GM18870 (cell line): ENCODE results near the gene ZNF519.
"Not testable (repeated sequence)": the region's sequence is repeated elsewhere in the genome, so short reads cannot be mapped to it uniquely, and the experiment has no call there.

Experiments used
- ATAC-seq: cut with Tn5 transposase; IDR thresholded peaks from one replicate; pipeline ENCODE4 v1.9.1; 2021; ENCODE audit warnings: moderate library complexity; ENCODE audit not compliant: unreplicated experiment

Gene ZNF519

GRCh38 chr18:14132271-14132700, at the start of gene ZNF519:
Gene ZNF519, minus strand, starts transcription at chr18:14132435. Its CDS starts 158 bp downstream, at chr18:14132277.
- peak; percentile 100 for ATAC-seq

GRCh38 chr18:14179306-14179705, 47.1 kb upstream of the ZNF519 start:
- ATAC-seq: no peak

DNA sequence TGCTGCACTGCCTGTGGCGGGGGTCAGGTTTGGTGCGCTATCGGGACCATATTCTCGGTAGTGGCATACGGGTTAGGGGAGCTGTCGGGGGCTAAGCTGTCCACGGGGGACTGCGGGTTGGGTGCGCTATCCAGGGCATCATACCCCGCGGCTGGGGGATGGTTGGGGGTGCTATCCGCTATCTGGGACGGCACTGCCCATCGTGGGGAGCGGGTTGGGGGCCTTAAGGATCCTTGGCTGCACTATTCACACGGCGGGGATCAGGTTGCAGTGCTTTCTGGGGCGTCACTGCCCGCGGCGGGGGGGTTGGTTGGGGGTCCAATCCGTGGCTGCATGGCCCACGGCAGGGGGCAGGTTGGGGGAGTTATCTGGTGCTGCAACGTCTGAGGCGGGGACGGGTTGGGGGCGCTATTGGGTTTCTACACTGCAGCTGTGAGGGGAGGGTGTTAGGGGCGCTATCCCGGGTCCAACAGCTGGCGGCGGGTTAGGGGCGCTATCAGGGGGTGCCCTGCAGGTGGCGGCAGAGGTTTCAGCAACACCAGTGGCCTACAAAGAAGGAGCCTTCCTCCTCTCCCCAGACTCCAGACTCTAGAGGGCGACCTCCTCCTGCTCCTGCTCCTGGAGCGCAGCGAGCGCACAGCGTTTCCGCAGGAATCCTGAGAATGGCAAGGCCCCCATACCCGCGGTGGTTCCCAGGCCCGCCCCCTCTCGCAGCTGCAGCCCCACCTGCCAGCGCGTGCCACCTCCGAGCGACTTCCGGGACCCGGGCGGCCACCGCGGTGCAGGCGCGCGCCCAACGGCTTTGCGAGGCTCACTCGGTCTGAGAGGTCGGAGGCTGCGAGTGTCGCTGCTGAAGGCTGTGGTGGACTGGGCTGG, 46.3 kb upstream of the ZNF519 start:
- peak; percentile 97 for ATAC-seq

- not testable (repeated sequence) for ATAC-seq
Observed at GRCh38 chr18:14177540-14178320, 45.5 kb upstream of the ZNF519 start.

- ATAC-seq: not testable (repeated sequence)
Observed at GRCh38 chr18:14175404-14175803, 43.2 kb upstream of the ZNF519 start.

DNA sequence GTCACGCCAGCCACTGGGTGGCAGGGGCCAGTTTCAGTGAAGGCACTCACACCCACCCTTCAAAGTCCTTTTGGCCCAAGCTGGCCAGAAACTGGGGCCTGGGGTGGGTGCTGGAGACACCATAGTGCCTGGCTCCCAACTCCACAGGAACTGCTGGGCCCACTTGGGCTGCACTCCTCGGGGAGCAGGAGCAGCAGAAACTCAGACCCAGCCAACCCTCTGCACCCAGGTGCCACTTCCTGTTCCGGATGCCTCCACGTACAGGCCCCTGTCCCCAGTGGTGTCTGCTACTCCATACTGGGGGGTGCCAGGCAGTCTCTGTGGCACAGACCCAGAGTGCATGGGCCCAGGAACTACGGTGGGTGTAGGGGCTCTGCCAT, 42.5 kb upstream of the ZNF519 start:
- no peak for ATAC-seq

DNA sequence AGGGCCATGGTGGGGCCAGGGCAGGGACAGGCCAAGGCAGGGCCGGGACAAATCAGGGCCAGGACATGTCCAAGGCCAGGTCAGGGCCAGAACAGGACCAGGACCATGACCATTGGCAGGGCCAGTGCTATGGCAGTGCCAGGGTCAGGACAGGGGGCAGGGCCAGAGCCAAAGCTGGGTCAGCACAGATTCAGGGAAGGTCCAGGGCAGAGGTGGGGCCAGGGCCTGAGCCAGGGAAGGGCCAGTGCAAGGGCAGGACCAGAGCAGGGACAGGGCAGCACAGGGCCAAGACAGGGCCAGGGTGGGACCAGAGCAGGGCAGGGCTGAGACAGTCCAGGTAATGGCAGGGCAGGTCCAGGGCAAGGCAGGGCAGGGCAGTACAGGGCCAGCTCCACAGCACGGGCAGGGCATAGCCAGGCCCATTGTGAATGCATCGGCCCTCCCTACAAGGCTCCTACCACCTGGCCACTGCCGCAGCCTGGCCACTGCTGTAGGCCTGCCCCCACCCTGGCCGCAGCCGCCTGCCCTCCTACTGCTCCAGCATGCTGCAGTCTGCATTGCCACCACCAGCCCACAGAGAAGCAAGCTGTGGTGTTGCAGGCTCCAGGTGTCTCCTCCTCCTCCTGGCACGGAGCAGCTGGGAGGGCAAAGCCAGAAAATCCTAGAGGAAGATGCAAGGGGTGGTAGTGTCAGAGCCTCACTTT, 41.9 kb upstream of the ZNF519 start:
- ATAC-seq: not testable (repeated sequence)

DNA sequence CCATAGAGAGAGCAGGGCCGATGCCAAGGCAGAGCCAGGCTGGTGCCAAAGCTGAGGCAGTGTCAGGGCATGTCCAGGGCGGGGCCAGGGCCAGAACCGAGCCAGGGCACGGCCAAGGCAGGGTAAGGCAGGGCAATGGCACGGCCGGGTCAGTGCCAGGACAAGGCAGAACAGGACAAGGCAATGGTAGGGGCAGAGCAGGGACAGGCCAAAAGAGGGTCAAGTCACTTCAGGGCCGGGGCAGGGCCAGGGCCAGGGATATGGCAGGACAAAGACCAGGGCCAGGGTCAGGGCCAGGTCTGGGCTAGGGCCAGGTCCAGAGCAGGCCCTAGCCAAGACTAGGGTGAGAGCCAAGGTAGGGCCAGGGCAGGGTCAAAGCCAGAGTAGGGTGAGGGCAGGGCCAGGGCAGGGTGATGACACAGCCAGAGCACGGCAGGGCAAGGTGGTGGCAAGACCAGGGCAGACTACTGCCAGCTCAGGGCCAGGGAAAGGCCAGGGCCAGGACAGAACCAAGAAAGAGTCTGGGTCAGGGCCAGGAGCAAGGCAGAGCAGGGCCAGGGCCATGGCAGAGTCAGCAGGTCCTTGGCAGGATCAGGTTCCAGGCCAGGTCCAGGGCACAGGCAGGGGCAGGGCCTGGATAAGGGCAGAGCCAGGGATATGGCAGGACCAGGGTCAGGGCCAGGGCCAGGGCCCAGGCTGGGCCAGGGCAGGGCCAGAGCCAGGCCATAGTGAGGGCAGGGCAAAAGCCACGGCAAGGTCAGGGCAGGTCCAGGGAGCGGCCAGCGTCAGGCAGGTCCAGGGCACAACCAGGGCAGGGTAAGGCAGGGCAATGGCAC, 41.1 kb upstream of the ZNF519 start:
- ATAC-seq: not testable (repeated sequence)

DNA sequence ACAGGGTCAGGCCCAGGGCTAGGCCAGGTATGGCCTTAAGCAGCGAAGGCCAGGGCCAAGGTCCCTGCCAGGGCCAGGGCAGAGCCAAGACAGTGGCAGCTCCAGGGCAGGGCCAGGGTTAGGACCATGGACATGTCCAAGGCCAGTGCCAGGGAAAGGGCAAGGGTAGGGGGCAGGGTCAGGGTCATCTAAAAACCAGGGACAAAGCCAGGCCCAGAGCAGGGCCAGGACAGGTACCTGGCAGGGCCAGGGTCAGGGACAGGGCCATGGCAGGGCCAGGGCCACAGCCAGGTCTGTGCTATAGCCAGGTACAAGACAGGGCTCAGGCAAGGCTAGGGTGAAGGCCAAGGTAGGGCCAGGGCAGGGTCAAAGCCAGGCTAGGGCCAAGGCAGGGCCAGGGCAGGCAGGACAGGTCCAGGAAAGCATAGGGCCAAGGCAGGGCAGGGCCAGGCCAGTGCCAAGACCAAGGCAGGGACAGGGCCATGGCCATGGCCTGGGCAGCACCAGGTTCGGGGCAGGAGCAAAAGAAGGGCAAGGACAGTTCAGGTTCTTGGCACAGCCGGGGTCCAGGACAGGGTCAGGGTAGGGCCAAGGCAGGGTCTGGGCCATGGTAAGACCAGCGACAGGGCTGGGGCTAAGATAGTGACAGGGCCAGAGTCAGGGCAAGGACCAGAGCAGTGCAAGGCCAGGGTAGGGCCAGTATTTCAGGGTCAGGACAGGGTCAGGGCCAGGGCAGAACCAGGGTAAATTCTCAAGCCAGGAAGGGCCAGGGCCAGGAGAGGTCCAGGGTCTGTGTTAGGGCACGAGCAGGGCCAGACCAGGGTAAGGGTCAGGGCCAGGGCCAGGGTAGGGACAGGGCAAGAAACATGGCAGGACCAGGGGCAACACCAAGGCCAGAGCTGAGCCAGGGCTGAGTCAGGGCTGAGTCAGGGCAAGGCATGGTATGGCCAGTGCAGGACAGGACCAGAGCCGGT, 40.2 kb upstream of the ZNF519 start:
- ATAC-seq: not testable (repeated sequence)

- ATAC-seq: not testable (repeated sequence)
Observed at GRCh38 chr18:14171301-14172141, 39.3 kb upstream of the ZNF519 start.

DNA sequence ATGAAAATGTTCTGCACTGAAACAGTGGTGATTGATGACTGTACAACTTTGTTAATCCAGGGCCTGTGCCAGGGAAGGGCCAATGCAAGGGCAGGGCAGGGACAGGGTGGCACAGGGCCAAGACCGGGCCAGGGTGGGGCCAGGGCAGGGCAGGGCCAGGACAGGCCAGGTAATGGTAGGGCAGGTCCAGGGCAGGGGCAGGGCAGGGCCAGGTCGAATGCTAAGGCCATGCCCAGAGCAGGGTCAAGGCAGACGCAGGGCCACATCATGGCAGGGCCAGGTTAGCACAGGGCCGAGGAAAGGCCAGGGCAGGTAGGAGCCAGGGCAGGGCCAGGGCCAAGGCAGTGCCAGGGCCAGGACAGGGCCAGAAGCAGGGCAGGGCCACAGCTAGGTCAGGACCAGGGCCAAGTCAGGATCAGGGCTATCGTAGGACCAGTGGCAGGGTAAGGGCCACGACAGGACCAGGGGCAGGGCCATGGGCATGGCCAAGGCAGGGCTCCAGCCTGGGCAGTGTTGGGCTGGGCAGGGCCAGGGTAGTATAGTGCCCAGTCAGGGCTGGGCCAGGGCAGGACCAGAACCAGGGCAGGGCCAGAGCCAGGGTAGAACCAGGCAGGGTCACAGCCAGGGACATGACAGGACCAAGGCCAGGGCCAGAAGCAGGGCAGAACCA, 38.3 kb upstream of the ZNF519 start:
- ATAC-seq: not testable (repeated sequence)

DNA sequence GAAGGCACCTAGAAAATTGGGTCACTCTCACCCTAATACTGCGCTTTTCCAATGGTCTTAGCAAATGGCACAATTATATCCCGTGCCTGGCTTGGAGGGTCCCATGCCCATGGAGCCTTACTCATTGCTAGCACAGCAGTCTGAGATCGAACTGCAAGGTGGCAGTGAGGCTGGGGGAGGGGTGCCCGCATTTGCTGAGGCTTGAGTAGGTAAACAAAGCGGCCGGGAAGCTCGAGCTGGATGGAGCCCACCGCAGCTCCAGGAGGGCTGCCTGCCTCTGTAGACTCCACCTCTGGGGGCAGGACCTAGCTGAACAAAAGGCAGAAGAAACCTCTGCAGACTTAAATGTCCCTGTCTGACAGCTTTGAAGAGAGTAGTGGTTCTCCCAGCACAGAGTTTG, 30.7 kb upstream of the ZNF519 start:
- ATAC-seq: not testable (repeated sequence)

DNA sequence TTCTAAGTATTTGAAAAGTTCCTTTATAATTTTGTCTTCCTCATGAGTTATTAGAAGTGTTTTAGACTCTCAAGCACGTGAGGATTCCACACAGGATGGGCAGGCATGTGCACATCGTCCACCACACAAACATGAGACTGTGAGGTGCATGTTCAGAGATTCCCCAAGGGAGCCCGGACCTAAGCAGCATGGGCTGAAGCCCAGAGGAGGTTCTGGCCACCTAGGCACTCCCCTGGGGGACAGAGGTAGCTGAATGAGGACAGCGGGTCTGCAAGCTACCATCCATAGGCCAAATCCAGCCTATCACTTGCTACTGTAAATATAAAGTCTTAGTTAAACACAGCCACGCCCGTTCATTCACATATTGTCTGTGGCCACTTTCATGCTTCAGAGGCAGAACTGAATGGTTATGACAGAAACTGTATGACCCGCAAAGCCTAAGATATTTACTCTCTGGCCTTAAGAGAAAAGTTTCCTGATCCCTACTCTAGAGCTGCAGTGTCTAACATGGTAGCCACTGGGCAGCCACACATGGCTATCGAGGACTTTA, 19.4 kb upstream of the ZNF519 start:
- ATAC-seq: not testable (repeated sequence)

DNA sequence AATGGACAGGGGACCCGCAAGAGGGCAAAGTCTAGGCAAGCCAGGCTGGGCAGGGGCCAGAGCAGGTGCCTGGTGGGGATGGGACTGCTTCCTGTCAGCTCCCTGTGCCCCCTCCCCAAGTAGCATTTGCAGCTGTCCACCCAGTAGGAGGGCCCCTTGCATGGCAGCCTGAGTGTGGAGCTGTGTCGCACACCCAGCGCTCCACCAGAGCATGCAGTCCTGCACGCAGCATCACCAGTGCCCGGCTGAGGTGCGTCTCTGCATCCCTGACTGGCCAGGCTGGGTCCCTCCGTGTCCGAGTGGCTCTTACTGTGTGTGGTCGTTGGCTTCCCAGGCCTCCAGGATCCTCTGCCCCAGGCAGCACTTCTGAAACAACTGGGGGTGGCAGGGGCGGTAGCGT, 18.5 kb upstream of the ZNF519 start:
- not testable (repeated sequence) for ATAC-seq

DNA sequence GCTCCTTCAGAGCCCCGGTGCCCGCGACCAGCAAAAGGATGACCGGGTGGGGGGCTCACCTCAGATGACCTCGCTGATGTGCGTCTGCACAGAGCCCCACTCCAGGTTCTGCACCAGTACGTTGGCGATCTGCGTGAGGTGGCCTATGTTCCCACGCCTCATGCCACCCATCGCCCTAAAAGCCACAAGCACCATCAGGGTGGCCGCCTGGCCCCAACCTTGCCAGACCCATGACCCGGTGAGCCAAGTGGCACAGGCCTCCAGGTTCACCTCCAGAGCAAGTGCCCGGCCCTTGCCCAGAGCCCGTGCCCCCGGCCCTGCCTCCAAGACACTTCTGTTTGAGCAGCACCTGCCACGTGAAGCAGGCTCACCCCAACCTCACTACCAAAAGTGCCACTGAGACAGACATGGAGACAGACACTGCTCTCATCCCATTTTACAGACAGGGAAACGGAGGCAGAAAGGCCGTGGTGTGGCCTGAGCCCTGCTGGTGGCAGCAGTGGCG, 17.7 kb upstream of the ZNF519 start:
- ATAC-seq: not testable (repeated sequence)

DNA sequence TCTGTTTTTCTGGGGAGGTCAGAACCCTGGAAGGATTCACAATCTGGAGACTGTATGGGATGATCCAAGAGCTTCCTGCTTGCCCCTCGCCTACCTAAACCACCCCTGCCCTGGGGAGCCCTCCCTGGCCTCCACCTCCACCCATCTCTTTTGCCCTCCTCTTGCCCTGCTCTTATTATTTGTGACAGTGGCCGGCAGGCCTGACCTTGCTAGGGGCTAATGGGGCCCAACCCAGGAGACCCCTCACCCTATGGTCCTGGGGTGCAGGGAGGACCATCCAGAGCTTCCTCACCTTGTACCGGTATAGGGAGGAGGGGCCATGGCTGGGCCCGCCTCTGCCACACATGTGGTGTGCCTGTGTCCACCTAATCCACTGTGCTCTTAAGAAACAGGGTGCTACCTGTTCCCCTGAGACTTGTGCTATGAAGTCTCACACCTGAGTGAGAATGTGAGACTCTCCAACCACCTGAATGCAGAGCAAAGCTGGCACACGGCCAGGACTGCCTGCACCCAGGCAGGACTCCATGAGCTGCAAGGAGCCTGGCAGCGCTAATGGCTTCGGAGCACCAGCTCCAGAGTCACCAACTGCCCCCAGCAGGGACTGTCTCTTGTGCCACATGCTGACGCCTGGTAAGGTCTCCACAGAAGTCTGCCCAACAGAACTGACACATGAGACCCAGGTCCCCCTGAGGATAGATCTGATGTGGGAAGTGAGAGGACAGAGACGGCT, 17.1 kb upstream of the ZNF519 start:
- ATAC-seq: not testable (repeated sequence)
